HG03064 (cell line): ENCODE measurements around the gene MEIS1.

Experiments used
- ATAC-seq: cut with Tn5 transposase; IDR thresholded peaks from one replicate; pipeline ENCODE4 v1.9.1; 2021; ENCODE audit warnings: low read depth; ENCODE audit not compliant: unreplicated experiment

Gene MEIS1

GRCh38 chr2:66530651-66531050 is 95.7 kb downstream of the MEIS1 start:
- no peak for ATAC-seq

- ATAC-seq: no peak
Measured at GRCh38 chr2:66531155-66531554, 96.2 kb downstream of the MEIS1 start.

- ATAC-seq: no peak
Measured at GRCh38 chr2:66531567-66531966, 96.6 kb downstream of the MEIS1 start.

DNA sequence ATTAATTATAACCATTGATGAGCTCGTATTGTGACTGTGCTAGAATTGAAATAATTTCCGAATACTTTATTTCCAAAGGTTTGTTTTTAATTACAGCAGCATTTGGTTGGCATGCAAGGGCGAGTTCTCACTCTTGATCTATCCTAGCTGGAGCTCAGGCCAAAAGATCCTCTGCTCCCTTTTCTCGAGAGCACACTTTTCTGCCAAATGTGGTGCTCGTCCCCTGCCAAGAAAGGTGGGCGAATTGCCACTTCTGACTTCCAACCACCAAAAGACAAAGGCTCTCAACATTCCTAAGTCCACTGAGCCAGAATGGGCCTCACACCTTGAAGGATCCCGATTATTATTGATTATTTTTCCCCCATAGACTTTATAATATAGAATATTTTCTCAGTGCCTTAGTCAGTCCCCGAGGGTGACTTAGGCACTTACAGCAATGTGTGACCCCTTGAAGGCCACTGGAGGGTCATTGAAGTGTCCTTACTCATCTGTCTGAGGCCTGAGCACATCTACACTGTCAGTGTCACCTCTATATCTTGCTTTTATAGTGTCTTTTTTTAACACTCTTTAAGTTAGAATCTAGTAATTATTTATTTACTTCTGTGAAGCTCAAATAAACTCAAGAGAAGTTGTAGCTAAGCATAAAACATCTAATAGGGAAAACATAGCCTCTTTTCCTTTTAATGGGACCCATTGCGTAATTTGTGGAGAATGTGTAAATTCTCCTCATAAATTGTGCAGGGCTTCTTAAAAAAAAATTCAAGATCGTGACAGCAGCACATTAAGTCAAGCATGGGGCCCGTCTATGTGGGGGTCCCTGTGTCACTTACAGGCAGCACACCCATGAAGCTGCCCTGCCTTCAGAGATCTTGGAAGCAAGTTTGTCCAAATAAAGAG is 98.3 kb downstream of the MEIS1 start:
- no peak for ATAC-seq

GRCh38 chr2:66534461-66534860 is 99.5 kb downstream of the MEIS1 start:
- no peak for ATAC-seq

- ATAC-seq: no peak
Measured at GRCh38 chr2:66535574-66536289, 100.8 kb downstream of the MEIS1 start.

GRCh38 chr2:66536290-66536673 is 101.4 kb downstream of the MEIS1 start:
- ATAC-seq: no peak

DNA sequence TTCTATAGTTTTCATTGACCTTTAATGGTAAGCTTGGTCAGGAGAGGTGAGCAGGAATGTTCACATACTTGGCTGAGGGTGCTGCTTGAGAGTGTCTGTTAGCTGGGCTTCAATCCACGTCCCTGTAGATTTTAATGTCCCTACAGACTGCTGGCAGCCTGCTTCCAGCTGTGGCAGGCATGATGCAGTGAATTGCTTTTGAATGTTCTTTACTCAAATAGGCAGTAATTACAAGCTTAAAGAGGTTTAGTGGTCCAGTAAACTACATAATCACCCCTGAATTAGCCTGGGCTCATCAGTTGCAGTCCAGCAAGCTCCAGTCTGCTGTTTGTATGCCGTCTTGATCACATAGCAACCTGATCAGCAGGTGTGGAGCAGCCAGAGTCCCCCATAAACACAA is 102.1 kb downstream of the MEIS1 start:
- no peak for ATAC-seq

DNA sequence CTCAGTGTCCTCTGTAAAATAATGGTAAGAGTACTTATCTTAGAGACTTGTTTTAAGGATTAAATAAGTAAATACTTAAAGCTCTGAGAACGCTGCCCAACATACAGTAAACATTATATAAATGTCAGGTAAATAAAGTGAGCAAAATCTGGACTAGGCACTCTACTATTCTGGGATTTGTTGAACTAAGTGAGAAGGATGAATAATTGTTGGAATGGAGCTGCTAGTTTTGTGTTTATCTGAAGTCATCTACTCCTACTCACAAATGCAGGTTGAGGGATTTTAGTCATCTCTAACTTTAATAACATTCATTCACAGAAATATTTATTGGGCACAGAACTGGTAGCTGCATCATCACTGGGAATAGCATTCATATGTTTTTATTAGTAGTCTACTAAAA is 103.4 kb downstream of the MEIS1 start:
- no peak for ATAC-seq

DNA sequence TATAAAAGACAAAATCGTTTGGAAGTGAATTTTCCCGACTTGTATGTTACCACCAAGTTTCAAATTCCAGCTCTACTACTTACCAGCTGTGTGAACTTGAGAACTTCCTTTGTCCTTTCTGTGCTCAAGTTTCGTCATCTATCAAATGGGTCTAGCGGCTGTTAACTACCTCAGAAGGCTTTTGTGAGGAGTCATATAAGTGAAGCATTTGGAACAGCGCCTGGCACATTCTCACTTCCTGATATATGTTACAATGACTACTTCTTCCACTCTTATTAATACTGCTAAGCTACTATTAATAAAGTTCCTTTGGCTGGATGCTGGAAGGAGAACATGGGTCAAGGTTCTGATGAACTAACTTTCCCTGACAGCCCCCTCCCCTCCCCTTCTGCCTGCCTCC is 104.5 kb downstream of the MEIS1 start:
- no peak for ATAC-seq

DNA sequence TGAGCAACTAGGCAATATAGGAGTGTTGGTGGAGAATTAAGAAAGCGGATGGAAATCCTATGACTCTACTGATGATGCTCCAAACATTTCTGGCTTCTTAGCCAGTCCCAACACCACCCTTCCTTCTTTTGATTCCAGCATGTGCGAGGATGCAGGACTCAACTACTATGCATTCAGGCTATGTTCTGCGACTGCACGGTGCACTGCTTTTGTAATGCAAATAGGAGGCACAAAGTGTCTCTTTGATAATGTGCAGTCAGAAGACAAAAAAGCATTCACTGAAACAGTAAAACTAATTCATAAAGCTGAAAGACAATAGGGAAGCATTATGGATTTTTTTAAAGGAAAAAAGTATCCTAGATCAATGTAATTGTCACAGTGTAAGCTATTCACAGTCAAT is 106.7 kb downstream of the MEIS1 start:
- no peak for ATAC-seq

- ATAC-seq: no peak
Measured at GRCh38 chr2:66543257-66543767, 108.4 kb downstream of the MEIS1 start.

DNA sequence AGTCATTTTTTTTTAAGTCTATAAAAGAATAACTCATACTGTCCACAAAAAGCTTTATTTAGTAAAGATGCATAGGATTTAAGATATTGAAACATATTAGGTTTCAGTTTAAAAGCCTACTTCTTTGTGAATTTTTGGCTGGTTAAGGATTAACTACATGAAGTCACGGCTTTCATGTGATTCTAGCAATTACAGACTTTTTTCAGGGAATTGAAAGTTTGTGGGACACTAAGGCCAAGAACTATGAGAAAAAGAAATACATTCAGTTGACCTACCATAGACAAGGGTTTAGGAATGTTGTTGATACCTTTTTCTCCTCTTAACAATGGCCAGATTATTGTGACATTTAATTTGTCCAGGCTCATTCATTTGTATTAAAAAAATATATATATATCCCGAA is 109.3 kb downstream of the MEIS1 start:
- ATAC-seq: no peak

DNA sequence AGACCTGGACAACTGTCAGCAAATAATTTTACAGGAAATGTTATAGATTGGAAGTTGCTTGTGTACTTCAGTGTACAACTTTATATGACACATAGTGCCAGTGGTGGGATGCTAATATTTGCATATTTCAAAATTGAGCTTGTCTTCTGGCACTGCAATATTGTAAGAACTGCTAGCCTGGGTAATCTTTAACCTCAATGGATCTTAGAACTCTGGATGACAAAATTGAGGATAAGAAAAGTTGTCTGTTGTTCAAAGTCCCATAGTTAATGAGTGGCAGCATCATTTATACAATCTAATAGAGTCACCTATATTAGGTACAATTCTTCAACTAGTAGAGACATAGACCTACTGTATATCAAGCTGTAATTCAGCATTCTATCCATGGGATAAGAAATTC is 110.3 kb downstream of the MEIS1 start:
- no peak for ATAC-seq

- no peak for ATAC-seq
Measured at GRCh38 chr2:66547118-66547517, 112.2 kb downstream of the MEIS1 start.

GRCh38 chr2:66547887-66548286 is 113.0 kb downstream of the MEIS1 start:
- no peak for ATAC-seq

- no peak for ATAC-seq
Measured at GRCh38 chr2:66548422-66548821, 113.5 kb downstream of the MEIS1 start.

DNA sequence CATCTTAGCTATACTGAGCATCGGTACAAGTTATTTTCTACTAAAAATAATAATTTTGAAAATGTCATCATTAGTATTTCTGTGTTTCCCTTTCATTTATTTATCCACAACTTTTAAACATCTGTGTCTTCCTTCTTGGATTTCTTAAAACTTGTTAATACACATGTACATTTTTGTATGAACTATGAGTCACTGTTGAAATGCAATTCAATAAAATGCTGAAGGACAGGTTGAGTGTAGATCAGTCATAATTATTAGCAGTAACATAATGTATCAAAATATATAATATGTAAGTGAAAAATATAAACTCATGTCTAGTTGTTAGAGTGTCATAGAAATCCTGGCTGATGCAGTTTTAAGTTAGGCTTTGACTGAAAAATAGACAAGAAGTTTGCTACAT is 115.9 kb downstream of the MEIS1 start:
- ATAC-seq: no peak

DNA sequence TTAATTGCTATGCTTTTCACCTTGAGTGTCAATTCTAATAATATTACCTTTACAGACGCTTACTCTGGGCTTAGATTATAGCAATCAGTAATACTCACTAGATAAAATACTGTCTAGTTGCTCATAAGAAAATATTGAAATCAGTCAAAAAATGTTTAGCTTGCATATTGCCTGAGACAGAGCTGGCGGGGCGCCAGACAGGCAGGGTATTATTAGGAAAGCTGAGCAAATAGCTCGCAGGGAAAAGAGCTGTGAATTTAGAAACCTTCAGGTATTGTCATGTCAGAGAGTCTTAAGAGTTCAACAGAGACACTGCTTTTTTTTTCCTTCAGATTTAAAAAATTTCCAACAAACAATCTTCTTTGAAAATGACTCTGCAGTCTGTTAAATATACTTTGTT is 118.4 kb downstream of the MEIS1 start:
- no peak for ATAC-seq

DNA sequence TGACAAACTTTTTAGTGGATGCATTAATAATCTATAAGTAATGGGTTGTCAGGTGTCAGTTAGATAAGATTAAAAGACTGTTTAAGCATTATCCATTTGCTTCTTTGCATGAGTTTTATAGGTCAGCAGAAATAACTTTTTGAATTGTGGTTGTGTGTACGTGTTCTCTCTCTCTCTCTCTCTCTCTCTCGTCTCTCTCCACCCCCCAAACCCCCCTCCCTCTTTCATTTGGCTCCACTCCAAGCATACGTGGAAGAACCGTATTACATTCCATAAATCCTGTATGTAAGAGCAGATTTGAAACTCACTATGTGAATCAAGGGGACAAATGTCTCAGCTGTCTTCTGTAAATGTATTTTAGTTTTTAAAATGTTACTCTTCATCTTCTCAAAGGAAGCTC is 120.2 kb downstream of the MEIS1 start:
- ATAC-seq: no peak

DNA sequence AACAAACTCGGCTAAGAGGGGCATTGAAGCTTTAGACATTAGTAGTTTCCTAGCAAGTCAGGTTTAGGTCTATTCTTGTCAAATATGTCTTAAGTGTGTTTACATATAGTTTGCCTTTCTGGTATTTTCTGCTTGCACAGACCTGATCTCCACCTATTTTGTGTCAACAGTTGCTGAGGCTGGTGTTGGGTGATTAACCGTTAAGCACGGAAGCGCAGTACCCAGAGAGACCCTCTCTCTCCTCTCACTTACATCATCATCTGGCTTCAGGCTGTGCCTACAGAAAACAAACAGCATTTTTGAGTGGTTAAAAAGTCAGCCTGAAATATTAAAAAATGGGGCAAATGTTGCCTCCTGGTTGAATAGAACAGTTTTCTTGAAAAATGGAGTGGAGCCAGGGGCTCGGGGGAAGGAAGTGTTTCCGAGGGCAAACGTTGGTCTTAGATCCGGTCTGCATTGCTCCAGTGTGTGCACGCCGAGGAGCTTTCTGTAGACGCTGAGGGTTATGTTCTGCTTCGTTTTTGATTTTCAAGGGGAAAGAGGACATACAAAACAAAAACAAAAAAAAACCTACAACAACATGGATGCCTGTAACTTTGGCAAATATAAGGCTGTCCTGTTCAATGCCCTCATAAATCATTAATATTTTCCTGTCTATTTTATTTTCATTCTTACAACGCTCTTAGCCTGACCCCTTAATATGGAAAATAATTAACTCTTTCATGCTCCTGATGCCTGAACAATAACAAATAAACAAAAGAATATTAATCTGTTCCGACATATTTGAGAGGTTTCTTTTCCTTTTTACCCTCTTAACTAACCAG is 120.8 kb downstream of the MEIS1 start:
- no peak for ATAC-seq
